ENCODE data around the gene FXN.

Gene FXN

DNA sequence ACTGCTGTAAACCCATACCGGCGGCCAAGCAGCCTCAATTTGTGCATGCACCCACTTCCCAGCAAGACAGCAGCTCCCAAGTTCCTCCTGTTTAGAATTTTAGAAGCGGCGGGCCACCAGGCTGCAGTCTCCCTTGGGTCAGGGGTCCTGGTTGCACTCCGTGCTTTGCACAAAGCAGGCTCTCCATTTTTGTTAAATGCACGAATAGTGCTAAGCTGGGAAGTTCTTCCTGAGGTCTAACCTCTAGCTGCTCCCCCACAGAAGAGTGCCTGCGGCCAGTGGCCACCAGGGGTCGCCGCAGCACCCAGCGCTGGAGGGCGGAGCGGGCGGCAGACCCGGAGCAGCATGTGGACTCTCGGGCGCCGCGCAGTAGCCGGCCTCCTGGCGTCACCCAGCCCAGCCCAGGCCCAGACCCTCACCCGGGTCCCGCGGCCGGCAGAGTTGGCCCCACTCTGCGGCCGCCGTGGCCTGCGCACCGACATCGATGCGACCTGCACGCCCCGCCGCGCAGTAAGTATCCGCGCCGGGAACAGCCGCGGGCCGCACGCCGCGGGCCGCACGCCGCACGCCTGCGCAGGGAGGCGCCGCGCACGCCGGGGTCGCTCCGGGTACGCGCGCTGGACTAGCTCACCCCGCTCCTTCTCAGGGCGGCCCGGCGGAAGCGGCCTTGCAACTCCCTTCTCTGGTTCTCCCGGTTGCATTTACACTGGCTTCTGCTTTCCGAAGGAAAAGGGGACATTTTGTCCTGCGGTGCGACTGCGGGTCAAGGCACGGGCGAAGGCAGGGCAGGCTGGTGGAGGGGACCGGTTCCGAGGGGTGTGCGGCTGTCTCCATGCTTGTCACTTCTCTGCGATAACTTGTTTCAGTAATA lies at the start of gene FXN:
TSS of gene FXN (plus strand) at position 315 of the 871 bp plus-strand sequence. CDS start at position 346, 31 bp downstream.
- in situ Hi-C loops (cut with HindIII; ENCODE audit: low sequenced_read_pairs) = no loop called here

DNA sequence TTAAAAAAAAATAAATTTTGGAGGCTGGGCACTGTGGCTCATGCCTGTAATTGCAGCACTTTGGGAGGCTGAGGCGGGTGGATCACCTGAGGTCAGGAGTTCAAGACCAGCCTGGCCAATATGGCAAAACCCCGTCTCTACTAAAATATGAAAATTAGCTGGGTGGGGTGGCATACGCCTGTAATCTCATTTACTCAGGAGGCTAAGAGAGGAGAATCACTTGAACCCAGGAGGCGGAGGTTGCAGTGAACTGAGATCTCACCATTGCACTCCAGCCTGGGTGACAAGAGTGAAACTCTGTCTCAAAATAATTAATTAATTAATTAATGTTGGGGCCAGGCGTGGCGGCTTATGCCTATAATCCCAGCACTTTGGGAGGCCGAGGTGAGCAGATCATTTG lies 48.6 kb upstream of the FXN start:
- in situ Hi-C loops (cut with HindIII; ENCODE audit: low sequenced_read_pairs) = loop anchor here (25.0 kb wide), 2 partner anchors 100 to 400 kb away; no protein-coding TSS in a partner anchor

DNA sequence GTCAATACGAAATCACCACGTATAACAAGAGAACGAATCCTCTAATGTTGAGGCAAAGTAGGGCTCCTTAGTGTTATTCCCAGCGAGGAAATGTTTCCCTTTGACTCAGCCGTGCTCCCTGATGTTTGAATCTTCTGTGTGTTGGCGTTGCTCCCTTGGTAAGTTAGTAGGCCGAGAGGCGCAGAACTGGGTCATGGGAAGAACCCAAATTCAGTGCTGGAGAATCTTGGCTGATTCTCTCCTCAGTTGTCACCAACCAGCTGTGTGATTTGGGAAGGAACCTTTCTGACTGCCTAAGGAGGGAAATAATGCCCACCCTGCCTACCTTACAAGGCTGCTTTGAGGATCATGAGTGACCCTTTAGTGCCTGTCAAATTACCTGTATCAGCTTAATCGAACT lies 44.1 kb upstream of the FXN start:
- in situ Hi-C loops (cut with HindIII; ENCODE audit: low sequenced_read_pairs) = loop anchor here (25.0 kb wide), 2 partner anchors 104 to 404 kb away; no protein-coding TSS in a partner anchor

DNA sequence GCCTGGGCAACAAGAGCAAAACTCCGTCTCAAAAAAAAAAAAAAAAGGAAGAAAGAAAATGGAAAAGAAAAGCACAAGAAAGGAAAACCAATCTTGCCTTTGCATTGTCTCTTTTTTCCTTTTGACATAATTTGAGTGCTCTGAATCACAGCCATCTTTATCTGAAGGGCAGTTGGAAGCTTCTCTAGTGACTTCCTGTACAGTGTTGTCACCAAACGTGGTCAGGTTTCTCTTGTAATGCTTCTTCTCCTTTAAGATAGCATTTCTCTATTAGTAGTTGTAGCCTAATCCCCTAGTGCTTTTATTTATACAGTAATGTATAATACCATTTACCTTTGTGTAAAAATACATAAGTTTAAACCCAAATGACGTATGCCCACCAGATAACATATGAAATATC lies 39.8 kb upstream of the FXN start:
- in situ Hi-C loops (cut with HindIII; ENCODE audit: low sequenced_read_pairs) = loop anchor here (25.0 kb wide), 2 partner anchors 108 to 408 kb away; no protein-coding TSS in a partner anchor

DNA sequence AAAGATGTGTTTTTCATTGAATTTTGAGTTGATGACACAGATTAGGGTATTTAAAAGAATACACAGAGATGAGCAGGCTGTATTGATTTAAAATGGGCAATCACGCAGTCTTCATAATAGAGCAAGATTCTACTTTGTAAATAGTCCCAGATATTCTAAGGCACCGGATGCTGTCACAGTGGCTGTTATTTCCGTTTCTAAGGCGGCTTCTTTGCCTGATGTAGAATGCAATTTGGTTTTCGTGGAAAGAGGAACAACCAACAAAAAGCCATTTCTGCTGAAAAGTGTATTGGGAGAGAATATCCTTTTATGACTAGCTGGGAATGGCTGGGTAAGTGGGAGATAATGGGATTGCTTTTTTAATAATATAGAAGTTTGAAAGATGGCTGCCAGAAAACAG lies 39.1 kb upstream of the FXN start:
- in situ Hi-C loops (cut with HindIII; ENCODE audit: low sequenced_read_pairs) = loop anchor here (25.0 kb wide), 2 partner anchors 109 to 409 kb away; no protein-coding TSS in a partner anchor

DNA sequence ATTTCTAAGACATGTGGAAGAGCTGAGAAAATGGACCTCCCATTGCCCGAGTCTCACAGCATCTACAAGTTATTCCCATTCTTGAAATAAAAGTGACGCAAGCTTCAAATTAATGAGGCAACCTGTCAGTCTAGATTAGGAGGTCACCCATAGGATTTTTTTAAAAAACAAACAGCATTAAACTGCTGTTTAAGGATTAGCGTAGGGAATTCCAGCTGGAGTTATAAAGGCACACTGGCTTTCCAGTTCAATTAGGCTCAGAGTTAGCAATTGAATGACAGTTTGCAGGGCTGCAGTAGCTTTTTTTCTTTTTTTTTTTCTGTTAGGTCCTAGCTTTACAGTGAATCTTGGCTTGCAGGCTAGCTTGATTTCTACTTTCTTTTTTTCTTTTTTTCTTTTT lies 37.9 kb upstream of the FXN start:
- in situ Hi-C loops (cut with HindIII; ENCODE audit: low sequenced_read_pairs) = loop anchor here (25.0 kb wide), 2 partner anchors 110 to 410 kb away; no protein-coding TSS in a partner anchor

DNA sequence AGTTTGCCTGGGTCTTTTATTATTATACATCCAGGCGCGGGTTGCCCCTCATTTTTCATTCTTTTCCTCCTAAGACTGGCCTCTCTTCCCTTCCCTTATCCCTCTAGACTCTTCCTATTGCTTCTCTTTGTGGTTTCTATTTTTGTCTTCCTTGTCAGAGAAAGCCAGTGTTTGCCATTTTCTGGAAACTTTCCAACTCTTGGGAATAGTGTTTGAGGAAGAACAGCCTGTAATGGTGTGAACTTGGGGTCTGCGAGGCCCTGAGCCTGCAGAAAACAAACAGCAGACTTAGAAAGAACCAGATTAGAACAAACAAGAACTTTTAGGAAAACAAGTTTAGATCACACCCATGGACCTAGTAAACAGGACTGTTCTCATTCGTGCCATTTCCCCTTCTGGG lies 37.2 kb upstream of the FXN start:
- in situ Hi-C loops (cut with HindIII; ENCODE audit: low sequenced_read_pairs) = loop anchor here (25.0 kb wide), 2 partner anchors 111 to 411 kb away; no protein-coding TSS in a partner anchor

DNA sequence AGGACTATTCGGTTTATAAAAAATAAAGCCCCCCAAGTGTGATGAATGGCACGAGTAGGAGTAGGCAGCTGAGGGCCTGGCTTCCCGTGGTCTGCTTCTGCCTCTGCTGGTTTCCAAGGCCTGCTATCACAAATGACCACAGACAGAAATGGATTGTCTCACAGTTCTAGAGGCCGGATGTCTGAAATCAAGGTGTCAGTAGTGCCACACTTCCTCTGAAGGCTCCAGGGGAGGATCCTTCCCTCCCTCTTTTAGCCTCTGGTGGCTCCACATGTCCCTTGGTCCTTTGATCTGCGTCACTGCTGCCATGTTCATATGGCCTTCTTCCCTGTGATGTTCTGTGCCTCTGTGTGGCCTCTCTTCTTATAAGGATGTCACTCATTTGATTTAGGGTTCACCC lies 36.7 kb upstream of the FXN start:
- in situ Hi-C loops (cut with HindIII; ENCODE audit: low sequenced_read_pairs) = loop anchor here (25.0 kb wide), 2 partner anchors 112 to 412 kb away; no protein-coding TSS in a partner anchor

DNA sequence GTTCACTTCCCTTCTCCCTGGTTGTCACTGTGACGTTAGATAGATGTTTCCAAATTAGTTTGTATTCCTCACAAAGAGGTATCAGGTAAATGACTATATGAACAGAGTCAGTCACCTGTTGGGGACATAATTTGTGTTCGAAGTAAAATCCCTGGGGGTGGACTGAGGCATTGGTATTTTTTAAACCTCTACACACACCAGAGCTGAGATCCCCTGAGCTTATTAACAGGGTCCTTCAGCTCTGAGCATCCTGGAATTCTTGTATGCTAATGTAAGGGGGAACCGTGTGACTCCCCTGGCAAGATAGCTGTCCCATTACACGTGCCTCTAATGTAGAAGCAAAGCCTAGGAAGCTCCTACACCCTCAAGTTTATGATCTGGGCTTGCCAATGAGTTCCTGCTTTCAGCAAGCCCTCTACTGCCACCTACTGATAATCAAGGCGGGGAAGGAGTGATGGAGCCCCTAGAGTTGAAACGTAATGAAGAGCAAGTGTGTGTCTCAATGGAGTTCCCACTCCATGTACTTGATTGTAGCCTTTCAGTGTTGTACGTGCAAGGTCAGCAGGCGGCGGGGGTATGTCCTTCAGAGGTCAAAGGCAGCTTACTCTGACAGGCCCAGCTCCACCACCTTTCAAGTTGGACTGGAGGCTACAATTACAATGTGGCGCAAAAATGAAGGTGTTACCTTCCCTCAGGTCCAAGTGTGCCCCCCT lies 36.0 kb upstream of the FXN start:
- in situ Hi-C loops (cut with HindIII; ENCODE audit: low sequenced_read_pairs) = loop anchor here (25.0 kb wide), 2 partner anchors 112 to 412 kb away; no protein-coding TSS in a partner anchor

DNA sequence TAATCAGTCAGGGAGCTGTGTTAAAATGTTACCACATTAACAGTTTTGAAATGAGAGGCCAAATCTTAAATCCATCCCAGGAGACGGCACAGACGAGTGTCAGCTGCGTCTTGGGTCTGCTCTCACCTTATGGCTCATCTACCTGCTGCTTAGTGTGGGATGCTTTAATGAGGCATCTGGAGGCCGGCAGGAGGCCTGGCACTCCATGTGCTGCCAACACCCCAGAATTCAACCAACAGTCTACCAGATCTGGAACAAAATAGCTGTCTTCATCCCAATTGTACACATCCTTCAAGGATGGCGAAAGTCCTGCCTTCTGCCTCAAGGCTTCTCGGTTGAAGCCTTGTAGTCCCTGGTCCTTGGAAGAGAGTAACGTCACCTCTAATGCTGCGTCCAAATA lies 33.6 kb upstream of the FXN start:
- in situ Hi-C loops (cut with HindIII; ENCODE audit: low sequenced_read_pairs) = no loop called here

DNA sequence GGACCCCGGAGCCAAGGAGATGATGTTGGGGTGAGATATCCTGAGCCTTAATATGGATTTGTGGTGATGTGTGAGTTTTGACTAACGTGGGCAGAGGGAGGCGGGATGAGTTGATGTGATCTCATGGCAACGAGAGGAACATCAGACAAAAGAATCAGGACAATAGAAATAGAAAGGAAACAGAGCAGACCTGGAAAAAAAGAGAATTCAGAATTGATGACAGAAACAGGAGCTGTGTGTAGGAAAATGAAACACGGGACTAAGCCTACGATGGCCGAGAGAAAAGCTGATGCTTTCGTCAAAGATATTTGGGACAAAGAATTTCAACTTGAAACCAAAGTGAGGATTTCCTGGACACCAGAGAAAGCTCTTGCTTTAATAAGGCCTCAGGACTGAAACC lies 32.5 kb upstream of the FXN start:
- in situ Hi-C loops (cut with HindIII; ENCODE audit: low sequenced_read_pairs) = no loop called here

DNA sequence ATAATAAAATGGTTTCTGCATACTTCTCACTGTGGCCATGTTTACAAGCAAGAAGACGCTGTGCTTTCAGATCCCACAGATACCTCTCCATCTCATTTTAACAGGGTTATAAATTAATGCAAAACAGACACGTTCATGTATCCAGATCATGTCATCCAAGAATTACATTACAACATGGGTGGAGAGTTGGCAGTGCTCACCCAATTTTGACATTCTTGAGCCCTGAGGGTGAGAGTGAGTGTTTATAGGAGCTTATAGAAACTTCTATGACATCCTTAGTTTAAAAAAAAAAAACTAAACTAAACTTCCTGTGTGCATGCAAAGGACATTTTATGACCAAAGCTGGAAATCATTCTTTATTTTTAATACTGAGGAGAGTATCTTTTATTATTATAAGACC lies 30.7 kb upstream of the FXN start:
- in situ Hi-C loops (cut with HindIII; ENCODE audit: low sequenced_read_pairs) = no loop called here

DNA sequence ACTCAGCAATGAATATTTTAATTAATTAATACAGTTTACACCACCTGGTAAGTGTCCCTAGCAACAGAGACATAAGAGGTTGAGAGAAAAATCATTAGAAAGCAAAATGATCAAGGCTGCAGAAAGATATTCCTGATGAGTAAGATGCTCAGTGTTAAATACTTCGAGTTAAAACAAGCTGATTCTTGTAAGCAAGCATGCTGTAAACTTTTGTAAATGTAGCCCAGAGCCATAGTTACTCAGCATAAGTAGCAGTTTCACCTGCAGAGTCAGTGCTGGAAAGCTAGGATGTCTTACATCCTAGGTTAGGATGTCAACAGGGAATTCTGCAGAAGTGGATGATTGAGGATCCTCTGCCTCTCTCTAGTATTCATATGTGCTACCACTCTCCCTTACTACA lies 25.8 kb upstream of the FXN start:
- in situ Hi-C loops (cut with HindIII; ENCODE audit: low sequenced_read_pairs) = no loop called here

DNA sequence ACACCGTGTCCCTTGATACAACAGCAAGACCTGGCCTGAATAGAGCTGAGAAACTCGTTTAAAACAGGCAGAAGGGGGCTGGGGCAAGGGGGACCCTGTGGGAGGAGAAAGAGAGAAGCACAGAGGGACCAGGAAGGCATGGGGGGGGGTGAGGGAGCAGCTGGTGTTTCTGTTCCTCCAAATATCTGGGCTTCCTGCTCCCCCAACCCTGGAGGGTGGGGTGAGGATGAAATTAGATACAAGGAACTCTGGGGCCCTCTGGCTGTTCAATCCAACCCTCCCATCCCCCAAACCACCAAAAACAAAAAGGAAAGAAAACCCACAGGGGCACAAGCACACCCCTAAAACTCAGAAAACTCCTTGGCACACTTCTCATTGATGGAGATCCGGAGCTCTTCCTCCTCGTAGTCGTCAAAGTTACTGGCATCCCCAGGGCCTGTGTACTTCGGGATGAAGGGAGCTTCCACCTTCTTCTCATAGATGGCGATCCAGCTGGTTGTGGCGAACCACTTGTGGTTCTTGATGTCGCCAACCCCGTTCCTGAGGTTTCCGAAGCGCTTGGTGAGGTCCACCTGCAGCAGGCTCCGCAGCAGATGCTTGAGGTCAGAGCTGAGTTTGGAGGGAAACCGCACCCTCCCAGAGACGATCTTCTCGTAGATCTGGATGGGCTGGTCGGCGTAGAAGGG lies 22.7 kb upstream of the FXN start:
- in situ Hi-C loops (cut with HindIII; ENCODE audit: low sequenced_read_pairs) = no loop called here

DNA sequence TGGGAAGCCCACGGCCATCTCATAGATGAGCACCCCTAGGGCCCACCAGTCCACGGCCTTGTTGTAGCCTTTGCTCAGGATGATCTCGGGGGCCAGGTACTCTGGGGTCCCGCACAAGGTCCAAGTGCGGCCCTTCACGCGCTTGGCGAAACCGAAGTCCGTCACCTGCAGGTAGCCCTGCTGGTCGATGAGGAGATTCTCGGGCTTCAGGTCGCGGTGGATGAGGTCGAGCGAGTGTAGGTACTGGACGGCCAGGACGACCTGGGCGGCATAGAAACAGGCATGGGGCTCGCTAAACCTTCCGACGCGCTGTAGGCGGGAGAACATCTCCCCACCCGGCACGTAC lies 22.2 kb upstream of the FXN start:
- in situ Hi-C loops (cut with HindIII; ENCODE audit: low sequenced_read_pairs) = no loop called here

DNA sequence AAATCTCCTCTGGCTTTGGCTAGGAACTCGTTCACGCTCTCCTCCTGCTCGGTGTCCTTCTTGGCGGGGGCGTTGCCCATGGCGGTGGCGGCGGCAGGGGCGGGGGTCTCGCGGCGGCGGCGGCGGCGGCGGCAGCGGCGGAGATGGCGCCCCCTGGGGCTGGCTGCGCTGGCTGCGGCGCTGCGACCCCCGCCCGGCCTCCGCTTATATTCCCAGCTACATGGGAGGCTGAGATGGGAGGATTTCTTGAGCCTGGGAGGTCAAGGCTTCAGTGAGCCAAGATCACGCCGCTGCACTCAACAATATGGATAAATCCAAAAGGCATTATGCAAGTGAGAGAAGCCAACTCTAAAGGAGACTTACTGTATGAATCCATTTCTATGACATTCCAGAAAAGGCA lies 21.5 kb upstream of the FXN start, which contains the start of gene PRKACG:
TSS of gene PRKACG (minus strand) at position 101 of the 400 bp plus-strand sequence. CDS start at position 80, 21 bp downstream.
- in situ Hi-C loops (cut with HindIII; ENCODE audit: low sequenced_read_pairs) = no loop called here

DNA sequence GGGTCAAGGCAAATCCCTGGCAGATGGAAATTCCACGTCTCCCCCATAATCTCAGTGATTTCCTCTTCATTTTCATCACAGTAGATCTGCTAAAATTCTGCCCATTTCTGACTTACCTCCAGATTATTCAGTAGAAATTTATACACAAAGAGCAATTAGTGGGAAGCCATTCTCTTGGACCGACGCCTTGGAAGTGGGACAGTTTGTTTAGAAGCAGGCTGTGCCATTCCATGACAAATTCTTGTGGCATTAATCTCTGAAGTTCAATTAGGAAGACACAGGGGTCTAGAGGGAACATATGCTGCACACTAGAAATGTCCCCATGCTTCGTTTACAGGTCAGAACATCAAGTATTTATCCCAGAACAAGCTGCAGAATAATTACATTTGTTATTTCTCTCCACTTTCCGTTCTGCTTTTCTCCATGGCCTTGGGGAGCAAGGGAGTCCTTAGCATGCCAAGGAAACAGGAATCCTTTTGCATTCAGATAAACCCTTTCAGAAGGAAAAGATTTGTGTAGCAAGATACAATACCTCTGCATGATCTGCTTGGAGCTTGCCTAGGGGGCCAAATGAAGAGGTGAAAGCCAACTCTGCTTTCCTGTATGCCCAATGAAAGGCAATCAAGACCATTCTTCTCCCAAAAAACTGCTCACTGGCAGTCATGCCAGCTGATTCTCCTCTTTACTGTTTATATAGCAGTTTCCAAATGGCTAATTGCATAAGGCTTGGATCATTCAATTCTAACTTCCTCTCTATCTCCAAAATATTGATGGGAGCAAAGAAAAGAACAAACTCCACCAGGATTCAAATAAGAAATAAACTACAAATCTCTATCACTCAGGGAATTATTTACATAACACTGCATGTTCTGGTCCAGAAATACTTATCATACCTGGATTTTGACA lies 19.1 kb upstream of the FXN start:
- in situ Hi-C loops (cut with HindIII; ENCODE audit: low sequenced_read_pairs) = no loop called here

DNA sequence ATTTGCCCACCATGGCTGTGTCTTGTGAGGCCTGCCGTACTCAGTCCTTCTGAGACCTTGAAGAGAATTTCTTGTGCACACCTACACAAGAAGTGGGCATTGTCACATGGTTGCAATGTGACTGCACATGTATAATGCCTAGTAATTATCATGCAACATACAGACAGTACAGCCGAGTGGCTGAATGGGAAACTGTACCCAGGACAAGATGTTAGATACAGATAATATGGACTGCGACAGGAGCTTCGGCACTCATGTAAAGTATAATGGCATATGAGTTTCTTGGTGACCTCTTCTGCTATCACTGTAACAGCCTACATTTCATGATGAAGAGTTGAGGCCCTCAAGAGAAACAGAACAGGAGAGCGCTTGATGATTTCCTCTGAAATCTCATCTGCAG lies 16.8 kb upstream of the FXN start:
- in situ Hi-C loops (cut with HindIII; ENCODE audit: low sequenced_read_pairs) = no loop called here

DNA sequence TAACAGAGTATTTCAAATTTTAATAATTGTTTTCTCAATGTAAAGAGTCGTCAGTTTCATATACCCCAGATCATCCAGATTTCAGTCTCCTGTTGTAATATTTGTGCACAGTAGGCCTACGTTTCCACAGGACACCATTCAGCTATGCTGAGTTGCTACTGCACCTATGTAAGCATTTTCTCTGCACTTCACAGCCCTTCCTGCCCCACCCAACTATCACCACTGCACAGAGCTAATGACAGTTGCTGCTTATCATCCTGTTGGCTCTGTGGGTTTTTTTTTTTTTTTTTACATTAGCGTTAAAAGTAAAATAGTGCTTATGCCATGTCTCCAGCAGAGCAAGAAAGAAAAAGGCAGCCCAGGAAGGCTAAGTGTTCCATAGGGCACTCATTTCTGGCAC lies 15.7 kb upstream of the FXN start:
- in situ Hi-C loops (cut with HindIII; ENCODE audit: low sequenced_read_pairs) = loop anchor here (5.0 to 10.0 kb wide), 2 partner anchors 45 to 88 kb away; no protein-coding TSS in a partner anchor

Data from endothelial cell of hepatic sinusoid (primary cell).